HepG2 (cell line): ENCODE data around the gene ANKRD37.

Experiments
- EZH2 ChIP-seq: conservative IDR thresholded peaks from 2 replicates; pipeline ENCODE4 v1.6.1; 2012; ENCODE audit warnings: mild to moderate bottlenecking, low read depth, low read length, moderate library complexity
- IKZF1 ChIP-seq: fragments of 450-650 bp; IDR thresholded peaks from 2 replicates; pipeline ENCODE4 v1.7.1; 2016
- NR0B2 ChIP-seq: sonication (generic); formaldehyde crosslinking; IDR thresholded peaks from 2 replicates; pipeline ENCODE4 v1.4.0; 2020; ENCODE audit warnings: mild to moderate bottlenecking, missing genetic modification reagents
- U2AF1 ChIP-seq: fragments of 200-400 bp; formaldehyde crosslinking; optimal IDR thresholded peaks from 2 replicates; pipeline ENCODE3; 2017; ENCODE audit warnings: mild to moderate bottlenecking, low read depth, low read length
- ZNF230 ChIP-seq: sonication (generic); formaldehyde crosslinking; IDR thresholded peaks from 2 replicates; pipeline ENCODE4 v1.4.0; 2020; ENCODE audit warnings: mild to moderate bottlenecking, missing genetic modification reagents
- ZNF496 ChIP-seq: sonication (generic); formaldehyde crosslinking; IDR thresholded peaks from 2 replicates; pipeline ENCODE4 v1.8.1; 2023; ENCODE audit warnings: mild to moderate bottlenecking, moderate library complexity, missing genetic modification reagents; ENCODE audit not compliant: insufficient replicate concordance
- ZNF629 ChIP-seq: sonication (generic); formaldehyde crosslinking; conservative IDR thresholded peaks from 2 replicates; pipeline ENCODE4 v1.5.0; 2020; ENCODE audit warnings: missing genetic modification reagents
- ZZZ3 ChIP-seq: sonication (generic); formaldehyde crosslinking; IDR thresholded peaks from 2 replicates; pipeline ENCODE4 v1.4.0; 2020; ENCODE audit warnings: missing genetic modification reagents, mild to moderate bottlenecking, borderline replicate concordance

GRCh38 chr4:185361872-185362271 is 34.8 kb upstream of the ANKRD37 start:
- TF ChIP-seq ZNF496 (CRISPR knock-in tag) = no peak
- no peak for TF ChIP-seq EZH2
- TF ChIP-seq IKZF1 = no peak
- TF ChIP-seq ZZZ3 (CRISPR knock-in tag) = no peak
- no peak for TF ChIP-seq ZNF629 (CRISPR knock-in tag)
- TF ChIP-seq NR0B2 (CRISPR knock-in tag) = no peak
- no peak for TF ChIP-seq ZNF230
- no peak for TF ChIP-seq U2AF1
